Measurements from ENCODE around the gene MEG3.

Gene MEG3

GRCh38 chr14:100871234-100872186 is 45.6 kb downstream of the MEG3 start:
- no peak for DNase-seq (ENCODE audit: low read depth, low spot score)

DNA sequence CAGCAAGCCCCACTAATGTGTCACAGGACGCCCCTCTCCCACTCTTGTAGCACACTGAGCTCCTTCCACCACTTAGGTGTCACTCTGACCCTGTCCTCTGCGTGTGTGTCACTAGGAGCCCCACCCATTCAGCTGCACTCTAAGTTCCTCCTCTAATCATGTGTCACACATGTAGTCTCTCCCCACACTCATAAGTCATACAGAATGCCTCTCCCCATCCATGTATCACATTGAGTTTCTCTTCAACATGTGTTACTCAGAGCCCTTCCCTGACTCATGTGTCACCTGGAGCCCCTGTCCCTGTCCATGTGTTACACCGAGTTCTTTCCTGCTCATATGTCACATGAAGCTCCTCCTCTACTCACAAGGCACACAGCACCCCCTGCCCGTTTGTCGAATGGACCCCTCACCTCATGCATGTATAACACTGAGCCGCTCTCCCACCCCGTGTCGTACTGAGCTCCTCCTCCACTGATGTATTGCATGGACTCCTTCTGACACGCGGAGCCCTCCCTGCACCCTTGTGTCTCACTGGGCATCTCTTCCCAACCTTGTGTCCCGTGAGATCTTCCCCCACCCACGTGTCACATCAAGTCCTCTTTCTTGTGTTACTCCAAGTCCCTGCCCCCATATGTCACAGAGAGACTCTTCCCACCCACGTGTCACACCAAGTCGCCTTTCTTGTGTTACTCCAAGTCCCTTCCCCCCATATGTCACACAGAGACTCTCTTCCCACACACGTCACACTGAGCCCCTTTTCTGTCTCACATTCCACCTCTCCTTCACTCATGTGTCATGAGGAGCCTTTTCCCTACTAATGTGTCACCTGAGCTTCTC is 46.6 kb downstream of the MEG3 start:
- DNase-seq (ENCODE audit: low read depth, low spot score), result no peak
- H3K4me3 ChIP-seq (ENCODE audit: low read length), result no peak overlapping the region

More at GRCh38 chr14:100871234-100872186, 45.6 kb downstream of the MEG3 start:
- H3K4me3 ChIP-seq (ENCODE audit: low read length), result no peak overlapping the region

GRCh38 chr14:100873096-100873482 is 47.2 kb downstream of the MEG3 start:
- DNase-seq (ENCODE audit: low read depth, low spot score), result no peak

GRCh38 chr14:100874051-100874410 is 48.1 kb downstream of the MEG3 start:
- no peak overlapping the region for H3K4me3 ChIP-seq (ENCODE audit: low read length)
- DNase-seq (ENCODE audit: low read depth, low spot score), result no peak

More at GRCh38 chr14:100873096-100873482, 47.2 kb downstream of the MEG3 start:
- no peak overlapping the region for H3K4me3 ChIP-seq (ENCODE audit: low read length)

DNA sequence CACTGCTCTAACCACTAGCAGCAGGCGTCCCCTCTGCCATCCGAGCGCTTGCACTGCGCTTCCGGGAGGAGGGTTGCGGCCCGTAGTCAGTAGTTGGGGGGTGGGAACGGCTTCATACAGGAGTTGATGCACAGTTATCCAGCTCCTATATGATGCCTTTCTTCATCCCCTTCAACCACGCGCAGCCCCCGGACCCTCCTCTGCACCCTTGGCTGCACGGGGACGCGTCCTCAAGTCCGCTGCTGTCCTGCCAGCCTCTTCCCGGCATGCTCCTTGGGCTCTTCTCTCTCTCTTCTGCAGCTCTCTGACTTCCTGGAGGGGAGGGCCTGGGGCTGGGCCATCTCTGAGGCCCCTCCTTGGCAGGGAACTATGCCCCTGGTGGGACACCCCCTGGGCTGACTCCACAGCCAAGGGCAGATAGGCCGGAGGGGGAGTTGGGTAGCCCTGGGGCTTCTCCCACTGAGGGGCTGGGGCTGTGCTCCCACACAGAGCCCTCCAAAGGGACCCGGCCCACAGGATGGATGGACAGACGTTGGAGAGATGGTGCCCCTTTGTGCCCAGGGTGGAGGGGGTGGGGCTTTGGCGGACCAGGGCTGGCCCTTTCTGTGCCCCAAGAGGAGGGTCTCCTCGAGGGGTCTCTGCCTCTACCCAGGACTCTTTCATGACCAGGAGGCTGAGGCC is 48.6 kb downstream of the MEG3 start:
- no peak overlapping the region for H3K4me3 ChIP-seq (ENCODE audit: low read length)

GRCh38 chr14:100875126-100875525 is 49.2 kb downstream of the MEG3 start:
- DNase-seq (ENCODE audit: low read depth, low spot score), result no peak
- no peak overlapping the region for H3K4me3 ChIP-seq (ENCODE audit: low read length)

More for the DNA sequence above, 48.6 kb downstream of the MEG3 start:
- no peak for DNase-seq (ENCODE audit: low read depth, low spot score)

DNA sequence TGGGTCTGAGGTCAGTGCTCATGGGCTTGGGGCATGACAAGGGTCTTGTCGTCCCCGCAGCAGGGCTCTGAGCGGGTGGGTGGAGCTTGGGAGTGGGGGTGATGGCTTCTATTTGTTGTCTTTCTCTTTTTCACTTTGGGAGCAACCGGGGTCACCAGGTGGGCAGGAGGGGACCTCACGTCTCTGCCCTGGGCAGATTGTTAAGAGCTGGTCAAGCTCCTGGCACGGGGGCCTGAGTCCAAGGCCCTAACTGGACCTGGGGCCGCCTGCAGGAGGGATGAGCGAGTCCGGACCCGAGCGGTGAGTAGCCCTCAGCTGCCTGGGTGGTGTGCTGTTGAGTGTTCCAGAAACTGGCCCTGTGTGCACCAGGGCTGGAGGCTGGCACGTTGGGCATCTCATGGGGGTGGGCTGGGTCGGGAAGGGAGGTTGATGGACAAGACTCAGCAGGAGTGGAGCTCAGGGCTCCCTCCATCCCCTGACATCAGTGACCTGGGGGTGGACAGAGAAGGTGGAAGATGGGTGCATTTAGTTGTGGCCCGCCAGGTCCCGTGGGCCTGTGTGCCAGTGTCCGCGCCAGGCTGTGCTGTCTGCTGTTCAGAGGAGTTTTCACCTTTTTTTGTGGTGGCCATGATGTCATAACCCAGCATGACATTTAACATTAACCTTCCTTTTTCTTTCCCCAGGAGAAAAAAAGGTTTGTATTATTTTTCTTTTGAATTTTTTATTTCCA is 50.1 kb downstream of the MEG3 start:
- no peak overlapping the region for H3K4me3 ChIP-seq (ENCODE audit: low read length)
- no peak for DNase-seq (ENCODE audit: low read depth, low spot score)

GRCh38 chr14:100878271-100879146 is 52.6 kb downstream of the MEG3 start:
- H3K4me3 ChIP-seq (ENCODE audit: low read length), result no peak overlapping the region
- DNase-seq (ENCODE audit: low read depth, low spot score), result no peak

DNA sequence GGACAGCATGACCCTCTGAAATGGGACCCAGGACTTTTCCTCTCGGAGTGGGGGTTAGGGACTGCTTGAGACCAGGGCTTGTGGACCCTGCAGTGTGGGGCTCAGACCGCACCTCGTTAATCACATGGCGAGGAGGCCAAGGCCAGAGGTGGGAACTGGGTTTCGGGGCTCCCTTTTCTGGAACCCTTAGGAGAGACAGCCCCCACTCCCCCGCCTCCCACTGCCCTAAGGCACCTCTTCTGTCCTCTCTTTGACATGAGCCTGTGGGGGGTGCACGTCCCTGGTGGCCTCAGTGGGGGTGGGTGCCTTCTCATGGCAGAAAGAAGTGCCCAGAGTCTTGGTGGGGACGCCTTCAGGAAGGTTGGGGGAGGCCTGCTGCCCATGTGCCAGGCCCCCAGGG is 53.3 kb downstream of the MEG3 start:
- H3K4me3 ChIP-seq (ENCODE audit: low read length), result no peak overlapping the region

DNA sequence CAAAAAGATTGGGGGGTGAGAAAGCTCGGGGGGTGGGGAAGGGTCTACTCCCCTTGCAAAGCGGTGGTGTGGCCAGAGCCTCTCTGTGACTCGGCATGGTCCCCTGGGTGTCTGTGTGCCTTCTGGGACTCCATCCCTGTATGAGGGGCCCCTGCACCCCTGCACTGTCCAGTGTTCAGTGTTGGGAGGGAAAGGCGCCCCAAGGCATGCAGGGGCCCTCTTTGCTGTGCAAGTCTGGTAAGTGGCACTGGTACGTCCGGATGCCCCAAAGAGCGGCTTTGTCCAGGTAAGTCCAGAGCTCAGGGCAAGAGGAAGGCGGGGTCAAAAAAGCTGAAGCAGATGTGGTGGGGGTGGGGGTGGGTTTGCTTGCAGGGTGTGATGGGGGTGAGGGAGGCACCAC is 53.9 kb downstream of the MEG3 start:
- H3K4me3 ChIP-seq (ENCODE audit: low read length), result no peak overlapping the region
- no peak for DNase-seq (ENCODE audit: low read depth, low spot score)

More for the DNA sequence above, 53.3 kb downstream of the MEG3 start:
- no peak for DNase-seq (ENCODE audit: low read depth, low spot score)

DNA sequence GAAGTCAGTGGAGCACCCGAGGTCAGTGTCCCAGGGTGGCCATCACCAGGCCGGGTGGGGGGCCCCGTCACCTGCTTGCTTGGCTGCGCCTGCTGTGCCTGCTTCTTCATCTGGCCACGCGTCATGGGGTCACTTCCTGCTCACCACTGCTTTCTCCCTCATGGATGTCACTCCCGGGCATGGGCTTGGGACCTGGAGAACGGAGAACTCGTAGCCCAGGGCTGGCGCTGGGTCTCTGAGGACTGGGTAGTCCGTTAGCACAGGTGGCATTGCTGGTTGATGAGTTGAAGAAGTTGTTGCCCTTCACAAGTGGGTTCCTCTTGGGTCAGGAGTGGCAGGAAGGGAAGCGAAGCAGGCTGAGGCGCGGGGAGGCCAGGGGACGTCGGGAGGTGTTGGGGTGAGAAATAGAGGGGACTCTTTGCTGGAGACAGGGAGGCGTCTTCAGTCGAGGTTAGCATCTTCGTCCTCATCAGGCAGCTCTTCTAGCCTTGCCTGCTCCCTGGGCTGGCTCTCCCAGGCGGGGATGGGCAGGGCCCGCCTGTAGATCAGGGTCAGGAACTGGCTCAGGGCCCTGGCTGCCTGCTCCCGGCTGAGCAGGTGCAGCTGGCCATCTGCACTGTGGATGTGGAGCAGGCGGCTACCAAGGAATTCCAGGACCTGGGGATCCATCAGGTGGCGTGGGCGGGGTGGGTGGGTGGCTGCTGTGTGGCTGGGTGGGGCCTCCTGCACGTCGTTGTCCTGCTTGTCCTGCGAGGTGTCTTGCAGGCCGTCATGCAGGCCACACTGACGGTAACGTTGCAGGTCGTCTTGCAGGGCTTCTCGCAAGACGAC is 54.6 kb downstream of the MEG3 start:
- no peak overlapping the region for H3K4me3 ChIP-seq (ENCODE audit: low read length)
- DNase-seq (ENCODE audit: low read depth, low spot score), result no peak

DNA sequence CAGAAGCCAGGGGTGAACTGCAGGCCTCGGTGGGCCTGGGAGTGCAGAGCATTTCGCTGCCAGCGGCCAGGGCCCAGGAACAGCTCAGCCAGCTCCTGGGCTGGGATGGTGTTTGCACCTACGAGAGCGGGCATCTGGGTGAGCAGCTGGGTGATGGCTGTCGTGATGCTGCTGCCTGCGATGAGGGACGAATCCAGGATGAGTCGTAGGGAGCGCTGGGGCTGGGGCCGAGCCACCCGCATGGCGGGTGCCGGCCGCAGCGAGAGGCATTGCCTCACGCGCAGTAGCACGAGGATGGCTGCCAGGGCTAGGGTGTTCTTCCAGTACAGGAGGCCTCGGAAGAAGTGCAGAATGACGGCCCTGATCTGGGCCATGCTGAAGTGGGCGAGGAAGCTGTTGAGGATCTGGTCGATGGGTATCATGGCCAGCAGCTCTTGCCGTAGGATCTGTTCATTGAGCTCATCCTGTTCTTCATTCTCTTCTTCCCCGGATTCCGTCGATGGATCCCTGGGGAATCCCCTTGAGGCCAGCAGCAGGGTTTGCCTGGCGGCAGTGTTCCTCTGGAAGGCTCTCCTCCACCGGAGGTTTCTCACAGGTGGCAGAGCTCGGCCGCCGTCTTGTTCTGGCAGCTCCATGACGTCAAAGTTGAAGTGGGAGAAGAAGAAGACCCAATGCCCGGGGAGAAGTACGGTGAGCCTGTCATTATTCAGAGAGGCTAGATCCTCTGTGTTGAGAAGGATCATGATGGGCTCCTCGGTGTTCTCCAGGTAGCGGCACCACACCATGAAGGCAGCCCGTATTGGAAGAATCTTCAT is 55.5 kb downstream of the MEG3 start:
- no peak for DNase-seq (ENCODE audit: low read depth, low spot score)
- H3K4me3 ChIP-seq (ENCODE audit: low read length), result no peak overlapping the region

GRCh38 chr14:100882026-100882967 is 56.4 kb downstream of the MEG3 start:
- no peak overlapping the region for H3K4me3 ChIP-seq (ENCODE audit: low read length)
- no peak for DNase-seq (ENCODE audit: low read depth, low spot score)

DNA sequence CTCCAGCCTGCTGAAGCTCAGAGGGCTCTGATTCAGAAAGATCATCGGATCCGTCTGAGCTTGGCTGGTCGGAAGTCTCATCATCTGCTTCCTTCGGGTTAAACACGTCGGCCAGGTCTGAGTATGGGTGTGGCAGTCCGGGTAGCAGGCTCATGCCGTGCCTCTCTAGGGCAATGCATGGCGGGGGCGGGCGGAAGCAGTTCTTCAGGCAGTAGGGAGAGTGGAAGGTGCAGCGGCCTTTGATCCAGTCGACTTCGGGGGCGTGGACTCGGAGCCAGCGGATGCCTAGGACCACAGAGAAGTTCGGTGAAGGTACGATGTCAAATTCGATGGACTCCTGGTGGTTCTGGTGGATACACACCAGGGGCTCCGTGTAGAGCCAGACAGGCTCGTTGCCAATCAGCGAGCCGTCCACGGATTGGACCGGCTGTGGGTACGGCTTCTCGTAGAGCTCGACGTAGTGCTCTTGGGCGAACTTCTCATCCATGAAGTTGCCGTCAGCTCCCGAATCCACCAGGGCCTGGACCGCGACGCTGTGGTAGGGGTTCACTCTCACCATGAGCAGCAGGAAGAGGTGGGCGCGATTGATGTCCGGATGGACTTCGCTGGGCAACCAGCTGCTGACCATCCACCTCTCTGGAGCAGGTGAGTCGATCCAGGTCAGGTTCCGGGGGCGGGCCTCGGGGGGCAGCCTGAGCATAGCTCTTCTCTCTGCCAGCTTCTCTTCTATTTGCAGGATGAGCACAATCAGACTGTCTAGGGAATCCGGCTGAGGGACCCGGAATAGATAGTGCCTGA is 57.3 kb downstream of the MEG3 start:
- no peak for DNase-seq (ENCODE audit: low read depth, low spot score)
- no peak overlapping the region for H3K4me3 ChIP-seq (ENCODE audit: low read length)

DNA sequence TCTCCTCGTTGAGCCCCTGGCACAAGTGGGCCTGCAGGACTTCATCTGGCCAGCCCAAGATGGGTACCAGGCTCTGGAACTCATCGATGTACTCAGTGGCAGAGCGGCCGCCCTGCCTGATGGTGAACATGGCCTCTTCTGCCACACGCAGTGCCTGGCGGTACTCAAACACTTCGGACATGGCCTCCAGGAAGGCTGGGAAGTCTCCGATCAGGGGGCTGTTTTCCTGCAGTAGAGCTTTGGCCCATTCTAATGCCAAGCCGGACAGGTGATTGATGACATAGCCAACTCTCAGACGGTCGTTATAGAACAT is 57.8 kb downstream of the MEG3 start:
- H3K4me3 ChIP-seq (ENCODE audit: low read length), result no peak overlapping the region
- no peak for DNase-seq (ENCODE audit: low read depth, low spot score)
